GM12878 (cell line): ENCODE measurements around the gene TINCR. TPM values are rescaled to one million over a fixed set of nuclear protein-coding genes. Genes with fewer than 3 reads are reported as not detected.

ENCODE experiments used
- ATAC-seq: fragments of 200-7000 bp; cut with Tn5 transposase; 3 replicates; pipeline ENCODE4 v1.9.1; 2020; ENCODE audit warnings: mild to moderate bottlenecking, moderate library complexity
- BruUV-seq: library from RNA; stranded (reverse); fragments of 400-500 nt; replicated peaks from 2 replicates; lab custom pipeline; 2021; lab: Mats Ljungman, UMichigan
- CTCF ChIA-PET: fragments of 300-600 bp; sonication (Branson Sonifier 250); formaldehyde crosslinking; extraction: SDS; loops from one replicate; lab custom pipeline; 2021; ENCODE audit warnings: inconsistent platforms; lab: Yijun Ruan, JAX
- POLR2A ChIA-PET: fragments of 350-600 bp; formaldehyde crosslinking; extraction: SDS; loops from one replicate; lab custom pipeline; 2021; ENCODE audit warnings: inconsistent platforms; lab: Charles Lee
- RAD21 ChIA-PET: fragments of 300-600 bp; sonication (Branson Sonifier 250); formaldehyde crosslinking; loops from one replicate; lab custom pipeline; 2023; ENCODE audit warnings: antibody characterized with exemption; ENCODE audit not compliant: unreplicated experiment; lab: Charles Lee
- SMC1A ChIA-PET: fragments of 300-600 bp; sonication (Branson Sonifier 250); formaldehyde crosslinking; loops from one replicate; lab custom pipeline; 2023; ENCODE audit not compliant: unreplicated experiment, uncharacterized antibody; lab: Charles Lee
- DNase-seq: peaks from one replicate; pipeline ENCODE4 v3.0.0-alpha.2; 2011; ENCODE audit warnings: low read depth, low spot score
- FAIRE-seq: peaks from 3 replicates; lab custom pipeline; 2011; peaks lifted over from hg19 to GRCh38; lab: Jason Lieb, UNC
- H2AFZ ChIP-seq: 2 replicates; pipeline ENCODE4 v1.6.0; 2011; ENCODE audit warnings: low read depth, low read length, control low read depth; ENCODE audit not compliant: control insufficient read depth
- H3K27ac ChIP-seq: 2 replicates; pipeline ENCODE4 v1.5.1; 2011; ENCODE audit warnings: control low read depth; ENCODE audit not compliant: control insufficient read depth, insufficient read depth
- H3K27me3 ChIP-seq, 2 experiments: replicated peaks in 1 of 2; 2 replicates each; pipeline versions ENCODE4 v1.6.0 to v1.6.1; 2011; ENCODE audit warnings: low read length in 1 of 2; ENCODE audit not compliant: control insufficient read depth in 2 of 2, insufficient read depth in 2 of 2
- H3K36me3 ChIP-seq, 2 experiments: 2 replicates each; pipeline ENCODE4 v1.5.1; 2011; ENCODE audit warnings: low read length in 1 of 2; ENCODE audit not compliant: control insufficient read depth in 2 of 2, insufficient read depth in 2 of 2
- H3K4me1 ChIP-seq: 2 replicates; pipeline ENCODE4 v1.6.1; 2011; ENCODE audit warnings: mild to moderate bottlenecking, low read length, moderate library complexity, mixed read lengths; ENCODE audit not compliant: control insufficient read depth, insufficient read depth
- H3K4me2 ChIP-seq: 2 replicates; pipeline ENCODE4 v1.6.0; 2011; ENCODE audit warnings: control low read depth; ENCODE audit not compliant: control insufficient read depth, insufficient read depth
- H3K4me3 ChIP-seq: fragments of 200-600 bp; sonication (generic); 2 replicates; pipeline ENCODE4 v1.5.1; 2016
- H3K79me2 ChIP-seq: 2 replicates; pipeline ENCODE4 v1.6.0; 2011; ENCODE audit warnings: low read length; ENCODE audit not compliant: control insufficient read depth, insufficient read depth
- H3K9ac ChIP-seq: 2 replicates; pipeline ENCODE4 v1.8.0; 2011; ENCODE audit warnings: low read length, control low read depth, mixed read lengths; ENCODE audit not compliant: control insufficient read depth, insufficient read depth
- H3K9me3 ChIP-seq: replicated peaks from 3 replicates; pipeline ENCODE4 v1.5.1; 2011; ENCODE audit warnings: mild to moderate bottlenecking, low read length; ENCODE audit not compliant: control insufficient read depth, insufficient read depth
- H4K20me1 ChIP-seq: 2 replicates; pipeline ENCODE4 v1.6.0; 2011; ENCODE audit not compliant: control insufficient read depth, insufficient read depth
- EGR1 ChIP-seq, 2 experiments: IDR thresholded peaks; 1 replicate in 1 of 2; 2 replicates in 1 of 2; pipeline ENCODE4 v1.6.1; 2011 to 2012; ENCODE audit warnings: low read depth in 2 of 2, low read length in 2 of 2, borderline replicate concordance in 1 of 2, mild to moderate bottlenecking in 1 of 2, moderate library complexity in 1 of 2
- EP300 ChIP-seq, 2 experiments: fragments of 150-350 bp in 1 of 2; IDR thresholded peaks; 2 replicates each; pipeline ENCODE4 v1.6.1; 2011 to 2012; ENCODE audit warnings: low read depth in 2 of 2, low read length in 2 of 2, borderline replicate concordance in 1 of 2, improper control_type of control experiment in 1 of 2, inconsistent platforms in 1 of 2; ENCODE audit not compliant: control insufficient read depth in 1 of 2
- GATAD2B ChIP-seq: fragments of 450-650 bp; conservative IDR thresholded peaks from 2 replicates; pipeline ENCODE4 v1.6.1; 2017; ENCODE audit warnings: low read depth, mild to moderate bottlenecking, moderate library complexity
- HDAC2 ChIP-seq: fragments of 200-600 bp; sonication (generic); IDR thresholded peaks from 2 replicates; pipeline ENCODE4 v1.6.1; 2017
- IKZF1 ChIP-seq: fragments of 450-650 bp; conservative IDR thresholded peaks from 2 replicates; pipeline ENCODE4 v1.6.1; 2017; ENCODE audit warnings: antibody characterized with exemption, mild to moderate bottlenecking
- NFYB ChIP-seq: IDR thresholded peaks from 2 replicates; pipeline ENCODE4 v1.6.1; 2011; ENCODE audit warnings: low read depth, mild to moderate bottlenecking, low read length, improper control_type of control experiment, moderate library complexity; ENCODE audit not compliant: insufficient read depth
- PML ChIP-seq: IDR thresholded peaks from 2 replicates; pipeline ENCODE4 v1.6.1; 2012; ENCODE audit warnings: low read length, inconsistent platforms
- POLR2A ChIP-seq: IDR thresholded peaks from 2 replicates; pipeline ENCODE4 v1.6.1; 2011; ENCODE audit warnings: low read depth, mild to moderate bottlenecking, low read length
- POLR2AphosphoS5 ChIP-seq: IDR thresholded peaks from 2 replicates; pipeline ENCODE4 v1.6.1; 2011; ENCODE audit warnings: mild to moderate bottlenecking, low read length, inconsistent platforms
- POU2F2 ChIP-seq: IDR thresholded peaks from 3 replicates; pipeline ENCODE4 v1.6.1; 2011; ENCODE audit warnings: low read depth, mild to moderate bottlenecking, low read length, borderline replicate concordance
- RCOR1 ChIP-seq: conservative IDR thresholded peaks from 2 replicates; pipeline ENCODE4 v1.6.1; 2012; ENCODE audit warnings: low read depth, low read length, improper control_type of control experiment
- RELA ChIP-seq: fragments of 450-650 bp; IDR thresholded peaks from 2 replicates; pipeline ENCODE4 v1.8.0; 2014; ENCODE audit warnings: borderline replicate concordance; ENCODE audit not compliant: partially characterized antibody
- REST ChIP-seq: IDR thresholded peaks from 2 replicates; pipeline ENCODE4 v1.6.1; 2012; ENCODE audit warnings: mild to moderate bottlenecking, low read depth, low read length
- RFX5 ChIP-seq: IDR thresholded peaks from 2 replicates; pipeline ENCODE4 v1.6.1; 2011; ENCODE audit warnings: low read depth, low read length, improper control_type of control experiment
- STAT3 ChIP-seq: IDR thresholded peaks from 2 replicates; pipeline ENCODE4 v1.6.1; 2011; ENCODE audit warnings: low read depth, low read length, improper control_type of control experiment
- SUZ12 ChIP-seq: fragments of 200-600 bp; sonication (generic); IDR thresholded peaks from one replicate; pipeline ENCODE4 v1.6.1; 2018; ENCODE audit warnings: antibody characterized with exemption, mild to moderate bottlenecking; ENCODE audit not compliant: unreplicated experiment
- TCF3 ChIP-seq: IDR thresholded peaks from 2 replicates; pipeline ENCODE4 v1.6.1; 2012; ENCODE audit warnings: low read depth, mild to moderate bottlenecking, low read length, borderline replicate concordance; ENCODE audit not compliant: insufficient read depth
- YBX1 ChIP-seq: fragments of 450-650 bp; IDR thresholded peaks from 2 replicates; pipeline ENCODE4 v1.6.1; 2016; ENCODE audit warnings: antibody characterized with exemption
- ZNF274 ChIP-seq: IDR thresholded peaks from one replicate; pipeline ENCODE4 v1.8.0; 2011; ENCODE audit not compliant: insufficient read length, insufficient read depth
- WGBS: methylation state at CpG from one replicate; pipeline ENCODE4 v1.1.6; 2016; ENCODE audit warnings: low lambda C conversion rate; ENCODE audit not compliant: insufficient replicate concordance, insufficient coverage; ENCODE audit errors: missing lambda C conversion rate; 5-methylcytosine and 5-hydroxymethylcytosine counted together
- in situ Hi-C: fragments of 300-500 bp; cut with MboI; formaldehyde crosslinking; loops from 9 replicates; pipeline ENCODE4 v1.14.3; 2018; ENCODE audit warnings: mixed read lengths
- intact Hi-C: fragments of 100-400 bp; cut with micrococcal nuclease; formaldehyde crosslinking; loops from one replicate; pipeline ENCODE4 v1.14.2; 2022; ENCODE audit not compliant: unreplicated experiment
- polyA plus RNA-seq, 11 experiments: library from polyadenylated mRNA; depleted of rRNA in 4 of 11; unstranded in 6 of 11; stranded (reverse) in 5 of 11; fragments of >200 nt; fragmentation: Nextera tagmentation in 4 of 11; fragmentation: Illumina TruSeq in 1 of 11; extraction: Ambion mirVana in 4 of 11; extraction: Trizol in 1 of 11; gene quantifications; 1 replicate in 1 of 11; 2 replicates in 10 of 11; pipeline versions ENCODE4 v1.2.1 to v1.2.3, GENCODE V29; 2011 to 2016; ENCODE audit warnings: inconsistent platforms in 2 of 11, missing spikeins in 2 of 11, low read depth in 1 of 11
- total RNA-seq, 4 experiments: library from RNA; depleted of rRNA in 3 of 4; stranded (reverse); fragments of >200 nt in 3 of 4; fragmentation: Illumina TruSeq in 1 of 4; extraction: Trizol in 1 of 4; gene quantifications; 2 replicates each; pipeline versions ENCODE4 v1.2.1 to v1.2.3, GENCODE V29; 2013 to 2021
- TF ChIP-seq, protein P1 (sequence below): IDR thresholded peaks from 2 replicates; pipeline ENCODE4 v1.6.1; 2012; ENCODE audit warnings: low read depth, low read length, improper control_type of control experiment

The TINCR gene
- total and polyA plus RNA-seq, 10 of the 15 experiments (the other 5 are each of a cell fraction or from before 2014, with no cell fraction given), result 0.02 to 0.36 (median 0.06) TPM; not detected in 3

DNA sequence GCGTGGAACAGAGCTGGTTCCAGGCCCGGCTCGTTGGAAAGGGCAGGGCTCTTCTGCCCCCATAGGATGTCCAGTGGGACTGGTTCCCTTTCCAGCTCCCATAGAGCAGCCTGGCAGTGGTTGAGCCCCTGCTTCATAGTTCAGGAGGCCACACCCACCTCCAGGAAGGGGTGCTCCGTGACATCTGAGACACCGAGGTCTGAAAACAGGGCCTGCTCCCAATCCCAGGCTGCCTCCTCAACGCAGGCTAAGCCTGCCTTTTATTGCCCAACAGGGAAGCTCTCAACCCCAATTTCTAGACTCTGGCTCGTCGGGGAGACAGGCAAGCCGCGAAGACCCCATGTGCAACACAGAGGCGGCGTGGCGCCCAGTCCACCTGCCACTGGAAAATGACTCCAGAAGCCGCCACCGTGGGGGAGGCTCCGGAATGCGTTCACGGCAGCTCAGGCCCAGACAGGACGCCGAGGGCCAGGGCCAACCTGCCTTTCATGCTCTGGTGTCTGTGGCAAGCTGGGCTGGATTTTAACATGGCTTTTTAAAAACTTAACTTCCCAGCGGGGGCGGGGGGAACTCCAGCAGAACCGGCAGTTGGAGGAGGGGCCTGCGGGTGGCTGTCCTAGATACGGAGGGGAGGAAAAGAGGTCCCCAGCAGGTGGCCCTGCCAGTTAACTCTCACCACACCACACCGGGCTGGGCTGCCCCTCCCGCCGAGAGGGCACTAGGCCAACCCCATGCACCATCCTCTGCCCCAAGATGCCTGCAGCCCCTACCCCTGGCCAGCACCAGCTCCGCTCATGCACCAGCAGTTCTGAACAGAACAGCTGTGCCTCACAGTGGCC, 17.9 kb upstream of the TINCR start:
- Histone ChIP-seq H3K9me3 (no peaks in the 10 kb centered on the region), H4K20me1 (peaks cover 3% of the 10 kb centered on the region; the same call in 1 of the 2 replicates), H3K27ac (peak overlapping the region; percentile 13; the same call in 1 of the 2 replicates), H3K9ac (no peak overlapping the region), H3K36me3 (peaks cover 11 to 33% of the 10 kb centered on the region in 2 experiments), H3K4me1 (peaks cover 5% of the 10 kb centered on the region), H3K4me3 (no peak overlapping the region), H2AFZ (no peak overlapping the region), H3K79me2 (no peaks in the 10 kb centered on the region), H3K27me3 (no peaks in the 10 kb centered on the region), H3K4me2 (peak overlapping the region; percentile 32; the same call in 1 of the 2 replicates)
- WGBS, result 76% methylated on average over 29 of the region's 29 CpGs
- ChIA-PET CTCF (interaction anchor here (0.9 kb wide), 1 partner anchor 104 kb away, joined by 5 read pairs; no protein-coding TSS in a partner anchor), POLR2A (interaction anchor here (0.8 to 1.2 kb wide), 2 partner anchors 8 to 35 kb away, joined by 3 read pairs; no protein-coding TSS in a partner anchor), SMC1A (no interaction called here), RAD21 (no interaction called here)
- no TSS peak for BruUV-seq
- DNase-seq, result no peak
- intact Hi-C loops, result no loop called here
- FAIRE-seq, result no peak
- ATAC-seq, result peak; percentile 70
- in situ Hi-C loops, result no loop called here
- TF ChIP-seq RELA (no peak), NFYB (no peak), POLR2AphosphoS5 (peak; percentile 17; the same call in 1 of the 2 replicates), EGR1 (IDR thresholded peaks at IDR 0.05; ENCODE audit: borderline replicate concordance in 1 of 2, low read depth in 2 of 2, low read length in 2 of 2) (peak in 1 of 2 experiments; percentile 84; a peak in 2 of 3 replicates), IKZF1 (0 out of 2 replicates have a peak, but pooled peaks have one; percentile 24), YBX1 (no peak), RFX5 (no peak), TCF3 (0 out of 2 replicates have a peak, but pooled peaks have one; percentile 27), REST (no peak), POU2F2 (no peak), EP300 (IDR thresholded peaks at IDR 0.05; ENCODE audit: borderline replicate concordance in 1 of 2, control insufficient read depth in 1 of 2, low read depth in 2 of 2, low read length in 2 of 2) (no peak), SUZ12 (no peak), HDAC2 (no peak), STAT3 (no peak), RCOR1 (no peak), POLR2A (peak; percentile 27), ZNF274 (no peak), GATAD2B (peak; percentile 15; the same call in 1 of the 2 replicates), PML (no peak)
- TF ChIP-seq, protein P1, sequence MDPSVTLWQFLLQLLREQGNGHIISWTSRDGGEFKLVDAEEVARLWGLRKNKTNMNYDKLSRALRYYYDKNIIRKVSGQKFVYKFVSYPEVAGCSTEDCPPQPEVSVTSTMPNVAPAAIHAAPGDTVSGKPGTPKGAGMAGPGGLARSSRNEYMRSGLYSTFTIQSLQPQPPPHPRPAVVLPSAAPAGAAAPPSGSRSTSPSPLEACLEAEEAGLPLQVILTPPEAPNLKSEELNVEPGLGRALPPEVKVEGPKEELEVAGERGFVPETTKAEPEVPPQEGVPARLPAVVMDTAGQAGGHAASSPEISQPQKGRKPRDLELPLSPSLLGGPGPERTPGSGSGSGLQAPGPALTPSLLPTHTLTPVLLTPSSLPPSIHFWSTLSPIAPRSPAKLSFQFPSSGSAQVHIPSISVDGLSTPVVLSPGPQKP, result no peak
